SJCRH30 (cell line): ENCODE results near the gene PPP1CC. TPM values are rescaled to one million over a fixed set of nuclear protein-coding genes. Genes with fewer than 3 reads are reported as not detected.
"Not testable (repeated sequence)": the region's sequence is repeated elsewhere in the genome, so short reads cannot be mapped to it uniquely, and the experiment has no call there.

Source experiments
- DNase-seq, 2 experiments: peaks; one replicate each; pipeline ENCODE4 v3.0.0-alpha.2; 2015 to 2020
- H3K27ac ChIP-seq: fragments of 250-450 bp; sonication (Bioruptor Pico); 2 replicates; pipeline ENCODE4 v1.5.1; 2020; ENCODE audit warnings: mild to moderate bottlenecking, moderate library complexity
- H3K27me3 ChIP-seq: fragments of 250-450 bp; sonication (Bioruptor Pico); 2 replicates; pipeline ENCODE4 v1.5.1; 2020; ENCODE audit warnings: mild to moderate bottlenecking, moderate library complexity
- H3K36me3 ChIP-seq: fragments of 250-450 bp; sonication (Bioruptor Pico); 2 replicates; pipeline ENCODE4 v1.5.1; 2020; ENCODE audit warnings: mild to moderate bottlenecking, moderate library complexity
- H3K4me1 ChIP-seq: fragments of 250-450 bp; sonication (Bioruptor Pico); 2 replicates; pipeline ENCODE4 v1.5.1; 2020; ENCODE audit warnings: mild to moderate bottlenecking, moderate library complexity
- H3K4me3 ChIP-seq: fragments of 250-450 bp; sonication (Bioruptor Pico); 2 replicates; pipeline ENCODE4 v1.5.1; 2020; ENCODE audit warnings: mild to moderate bottlenecking, moderate library complexity
- H3K9me3 ChIP-seq: fragments of 250-450 bp; sonication (Bioruptor Pico); replicated peaks from 2 replicates; pipeline ENCODE4 v1.5.1; 2020; ENCODE audit warnings: mild to moderate bottlenecking, moderate library complexity
- total RNA-seq: library from RNA; depleted of rRNA; stranded (reverse); fragments of >200 nt; shearing (Covaris generic); gene quantifications from 2 replicates; pipeline ENCODE4 v1.2.3, GENCODE V29; 2014

Gene PPP1CC
- total RNA-seq, 1 experiment from 2014 or later: 218 TPM

- peak overlapping the region; percentile 97 for H3K4me3 ChIP-seq
- peak; percentile 29 to 38 for DNase-seq
- peaks cover 13% of the 10 kb centered on the region for H3K36me3 ChIP-seq
- peak overlapping the region; percentile 30; the same call in 1 of the 2 replicates for H3K27ac ChIP-seq
- no peaks in the 10 kb centered on the region for H3K27me3 ChIP-seq
- H3K9me3 ChIP-seq: no peaks in the 10 kb centered on the region
- H3K4me1 ChIP-seq: peaks cover 4% of the 10 kb centered on the region; the same call in 1 of the 2 replicates
These were observed 941 bp upstream of the PPP1CC start for GRCh38 chr12:110743571-110744093.

- H3K27ac ChIP-seq: peak overlapping the region; percentile 88
- H3K27me3 ChIP-seq: no peaks in the 10 kb centered on the region
- H3K4me1 ChIP-seq: peaks cover 6% of the 10 kb centered on the region; the same call in 1 of the 2 replicates
- no peaks in the 10 kb centered on the region for H3K9me3 ChIP-seq
- H3K4me3 ChIP-seq: peak overlapping the region; percentile 97
- H3K36me3 ChIP-seq: peaks cover 17% of the 10 kb centered on the region
- peak in 1 of 2 experiments; percentile 37 for DNase-seq
These were observed 484 bp downstream of the PPP1CC start for GRCh38 chr12:110742096-110742717.

- Histone ChIP-seq H3K27ac (peak overlapping the region; percentile 88), H3K9me3 (no peaks in the 10 kb centered on the region), H3K27me3 (no peaks in the 10 kb centered on the region), H3K36me3 (peaks cover 23% of the 10 kb centered on the region), H3K4me3 (peak overlapping the region; percentile 97), H3K4me1 (peaks cover 6% of the 10 kb centered on the region; the same call in 1 of the 2 replicates)
- DNase-seq: peak; percentile 6 to 33
These were observed 1.2 kb downstream of the PPP1CC start for GRCh38 chr12:110741341-110742095.

GRCh38 chr12:110739894-110740293 is 2.8 kb downstream of the PPP1CC start:
- Histone ChIP-seq H3K4me1 (peaks cover 6% of the 10 kb centered on the region; the same call in 1 of the 2 replicates), H3K4me3 (no peak overlapping the region), H3K27ac (no peak overlapping the region), H3K9me3 (no peaks in the 10 kb centered on the region), H3K27me3 (no peaks in the 10 kb centered on the region), H3K36me3 (peaks cover 36% of the 10 kb centered on the region)
- no peak for DNase-seq

GRCh38 chr12:110739488-110739887 is 3.2 kb downstream of the PPP1CC start:
- peaks cover 6% of the 10 kb centered on the region; the same call in 1 of the 2 replicates for H3K4me1 ChIP-seq
- no peak overlapping the region for H3K4me3 ChIP-seq
- no peaks in the 10 kb centered on the region for H3K27me3 ChIP-seq
- peaks cover 38% of the 10 kb centered on the region for H3K36me3 ChIP-seq
- H3K27ac ChIP-seq: no peak overlapping the region
- DNase-seq: no peak
- no peaks in the 10 kb centered on the region for H3K9me3 ChIP-seq

- Histone ChIP-seq H3K27ac (no peak overlapping the region), H3K9me3 (no peaks in the 10 kb centered on the region), H3K27me3 (no peaks in the 10 kb centered on the region), H3K36me3 (peaks cover 47% of the 10 kb centered on the region), H3K4me3 (no peak overlapping the region), H3K4me1 (peaks cover 2% of the 10 kb centered on the region; the same call in 1 of the 2 replicates)
- DNase-seq: no peak
These were observed 5.2 kb downstream of the PPP1CC start for GRCh38 chr12:110737532-110737931.

GRCh38 chr12:110737016-110737415 is 5.7 kb downstream of the PPP1CC start:
- H3K36me3 ChIP-seq: peaks cover 50% of the 10 kb centered on the region
- not testable (repeated sequence) for H3K4me3 ChIP-seq, DNase-seq, H3K27me3 ChIP-seq, H3K27ac ChIP-seq, H3K4me1 ChIP-seq, H3K9me3 ChIP-seq

GRCh38 chr12:110733900-110734299 is 8.8 kb downstream of the PPP1CC start:
- Histone ChIP-seq H3K4me1 (0 out of 2 replicates have a peak, but pooled peaks cover 2% of the 10 kb centered on the region), H3K27ac (no peak overlapping the region), H3K27me3 (no peaks in the 10 kb centered on the region), H3K4me3 (no peak overlapping the region), H3K9me3 (no peaks in the 10 kb centered on the region), H3K36me3 (peaks cover 62% of the 10 kb centered on the region)
- no peak for DNase-seq

- Histone ChIP-seq H3K4me3 (no peak overlapping the region), H3K27me3 (no peaks in the 10 kb centered on the region), H3K36me3 (peaks cover 68% of the 10 kb centered on the region), H3K9me3 (no peaks in the 10 kb centered on the region), H3K27ac (no peak overlapping the region), H3K4me1 (0 out of 2 replicates have a peak, but pooled peaks cover 2% of the 10 kb centered on the region)
- DNase-seq: no peak
These were observed 9.5 kb downstream of the PPP1CC start for GRCh38 chr12:110733089-110733715.

- Histone ChIP-seq H3K9me3 (no peaks in the 10 kb centered on the region), H3K27ac (no peak overlapping the region), H3K4me1 (no peaks in the 10 kb centered on the region), H3K27me3 (no peaks in the 10 kb centered on the region), H3K36me3 (peaks cover 68% of the 10 kb centered on the region), H3K4me3 (no peak overlapping the region)
- no peak for DNase-seq
These were observed 10.1 kb downstream of the PPP1CC start for GRCh38 chr12:110732572-110732971.

GRCh38 chr12:110731479-110731878 is 11.2 kb downstream of the PPP1CC start:
- no peaks in the 10 kb centered on the region for H3K9me3 ChIP-seq
- no peak for DNase-seq
- H3K27ac ChIP-seq: no peak overlapping the region
- peaks cover 73% of the 10 kb centered on the region for H3K36me3 ChIP-seq
- no peak overlapping the region for H3K4me3 ChIP-seq
- H3K27me3 ChIP-seq: no peaks in the 10 kb centered on the region
- H3K4me1 ChIP-seq: no peaks in the 10 kb centered on the region

- Histone ChIP-seq H3K27me3 (no peaks in the 10 kb centered on the region), H3K36me3 (peaks cover 77% of the 10 kb centered on the region), H3K9me3 (no peaks in the 10 kb centered on the region)
These were observed 14.1 kb downstream of the PPP1CC start for GRCh38 chr12:110728628-110729027.

GRCh38 chr12:110726708-110727369 is 15.9 kb downstream of the PPP1CC start:
- Histone ChIP-seq H3K4me3 (no peak overlapping the region), H3K4me1 (peaks cover under 1% of the 10 kb centered on the region; the same call in 1 of the 2 replicates), H3K9me3 (no peaks in the 10 kb centered on the region), H3K36me3 (peaks cover 87% of the 10 kb centered on the region), H3K27ac (no peak overlapping the region), H3K27me3 (no peaks in the 10 kb centered on the region)
- DNase-seq: no peak

More at GRCh38 chr12:110728628-110729027, 14.1 kb downstream of the PPP1CC start:
- DNase-seq: no peak
- H3K4me3 ChIP-seq: no peak overlapping the region
- no peak overlapping the region for H3K27ac ChIP-seq
- H3K4me1 ChIP-seq: no peaks in the 10 kb centered on the region

GRCh38 chr12:110726028-110726427 is 16.7 kb downstream of the PPP1CC start:
- H3K36me3 ChIP-seq: peaks cover 90% of the 10 kb centered on the region
- no peaks in the 10 kb centered on the region for H3K9me3 ChIP-seq
- no peak overlapping the region for H3K4me3 ChIP-seq
- peaks cover 3% of the 10 kb centered on the region; the same call in 1 of the 2 replicates for H3K4me1 ChIP-seq
- DNase-seq: no peak
- no peak overlapping the region for H3K27ac ChIP-seq
- no peaks in the 10 kb centered on the region for H3K27me3 ChIP-seq
